ENCODE results near the gene MFSD11. TPM values are rescaled to one million over a fixed set of nuclear protein-coding genes. Genes with fewer than 3 reads are reported as not detected.
"Not testable (repeated sequence)": the region's sequence is repeated elsewhere in the genome, so short reads cannot be mapped to it uniquely, and the experiment has no call there.

MFSD11 gene
- total RNA-seq, 3 donors from 2014 or later: 14.6 to 16.6 (median 15.1) TPM

- ATAC-seq (peak; percentile 96 to 97), DNase-seq (peak; percentile 60)
- Mint-ChIP-seq H3K4me1 (ENCODE audit: low read depth) (peaks cover 24% of the 10 kb centered on the region), H3K36me3 (ENCODE audit: insufficient read depth) (peaks cover 27% of the 10 kb centered on the region), H3K4me3 (peak overlapping the region; percentile 78), H3K9me3 (no peaks in the 10 kb centered on the region), H3K27me3 (ENCODE audit: low read depth) (no peaks in the 10 kb centered on the region)
Observed at GRCh38 chr17:76772842-76773525, 35.1 kb downstream of the MFSD11 start.

GRCh38 chr17:76775021-76775600 lies 37.2 kb downstream of the MFSD11 start:
- ATAC-seq: no peak
- Mint-ChIP-seq H3K9me3 (no peaks in the 10 kb centered on the region), H3K4me3 (no peak overlapping the region), H3K27me3 (ENCODE audit: low read depth) (no peaks in the 10 kb centered on the region), H3K36me3 (ENCODE audit: insufficient read depth) (peaks cover 26% of the 10 kb centered on the region), H3K4me1 (ENCODE audit: low read depth) (peaks cover 24% of the 10 kb centered on the region)
- no peak for DNase-seq

GRCh38 chr17:76781056-76781982 lies 43.4 kb downstream of the MFSD11 start:
- no peak for ATAC-seq
- Mint-ChIP-seq H3K9me3 (no peaks in the 10 kb centered on the region), H3K27me3 (ENCODE audit: low read depth) (no peaks in the 10 kb centered on the region), H3K4me1 (ENCODE audit: low read depth) (no peaks in the 10 kb centered on the region), H3K36me3 (ENCODE audit: insufficient read depth) (peaks cover 14% of the 10 kb centered on the region), H3K4me3 (no peak overlapping the region)
- DNase-seq: no peak

GRCh38 chr17:76783146-76783545 lies 45.2 kb downstream of the MFSD11 start:
- ATAC-seq (no peak), DNase-seq (no peak)
- Mint-ChIP-seq H3K36me3 (ENCODE audit: insufficient read depth) (peaks cover 10% of the 10 kb centered on the region), H3K4me3 (no peak overlapping the region), H3K4me1 (ENCODE audit: low read depth) (no peaks in the 10 kb centered on the region), H3K27me3 (ENCODE audit: low read depth) (no peaks in the 10 kb centered on the region), H3K9me3 (no peaks in the 10 kb centered on the region)

- no peak for DNase-seq
- H3K4me3 Mint-ChIP-seq: no peak overlapping the region
- no peak for ATAC-seq
- no peaks in the 10 kb centered on the region for H3K9me3 Mint-ChIP-seq
- H3K36me3 Mint-ChIP-seq (ENCODE audit: insufficient read depth): peaks cover 6% of the 10 kb centered on the region
- H3K27me3 Mint-ChIP-seq (ENCODE audit: low read depth): no peaks in the 10 kb centered on the region
- no peaks in the 10 kb centered on the region for H3K4me1 Mint-ChIP-seq (ENCODE audit: low read depth)
Observed at GRCh38 chr17:76784926-76785325, 47.0 kb downstream of the MFSD11 start.

- not testable (repeated sequence) for H3K9me3 Mint-ChIP-seq; H3K36me3 Mint-ChIP-seq (ENCODE audit: insufficient read depth); H3K27me3 Mint-ChIP-seq (ENCODE audit: low read depth); ATAC-seq; DNase-seq; H3K4me3 Mint-ChIP-seq
- peaks cover 12% of the 10 kb centered on the region for H3K4me1 Mint-ChIP-seq (ENCODE audit: low read depth)
Observed at GRCh38 chr17:76787866-76788265, 49.9 kb downstream of the MFSD11 start.

GRCh38 chr17:76789235-76789788 lies 51.4 kb downstream of the MFSD11 start:
- Mint-ChIP-seq H3K36me3 (ENCODE audit: insufficient read depth) (peaks cover 7% of the 10 kb centered on the region), H3K4me1 (ENCODE audit: low read depth) (peaks cover 12% of the 10 kb centered on the region), H3K27me3 (ENCODE audit: low read depth) (no peaks in the 10 kb centered on the region), H3K4me3 (no peak overlapping the region), H3K9me3 (no peaks in the 10 kb centered on the region)
- ATAC-seq (no peak), DNase-seq (no peak)

GRCh38 chr17:76791053-76791980 lies 53.4 kb downstream of the MFSD11 start:
- Mint-ChIP-seq H3K36me3 (ENCODE audit: insufficient read depth) (peaks cover 4% of the 10 kb centered on the region), H3K4me1 (ENCODE audit: low read depth) (peaks cover 12% of the 10 kb centered on the region), H3K9me3 (no peaks in the 10 kb centered on the region), H3K27me3 (ENCODE audit: low read depth) (no peaks in the 10 kb centered on the region), H3K4me3 (peak overlapping the region; percentile 33)
- DNase-seq (peak; percentile 31), ATAC-seq (peak; percentile 77)

GRCh38 chr17:76792348-76792747 lies 54.4 kb downstream of the MFSD11 start:
- no peak overlapping the region for H3K4me3 Mint-ChIP-seq
- DNase-seq (no peak), ATAC-seq (no peak)
- no peaks in the 10 kb centered on the region for H3K27me3 Mint-ChIP-seq (ENCODE audit: low read depth)
- peaks cover 4% of the 10 kb centered on the region for H3K36me3 Mint-ChIP-seq (ENCODE audit: insufficient read depth)
- peaks cover 12% of the 10 kb centered on the region for H3K4me1 Mint-ChIP-seq (ENCODE audit: low read depth)
- H3K9me3 Mint-ChIP-seq: no peaks in the 10 kb centered on the region

GRCh38 chr17:76793775-76794174 lies 55.9 kb downstream of the MFSD11 start:
- ATAC-seq (no peak), DNase-seq (no peak)
- Mint-ChIP-seq H3K36me3 (ENCODE audit: insufficient read depth) (peaks cover 4% of the 10 kb centered on the region), H3K9me3 (no peaks in the 10 kb centered on the region), H3K27me3 (ENCODE audit: low read depth) (no peaks in the 10 kb centered on the region), H3K4me1 (ENCODE audit: low read depth) (peaks cover 12% of the 10 kb centered on the region), H3K4me3 (no peak overlapping the region)

- Mint-ChIP-seq H3K4me1 (ENCODE audit: low read depth) (peaks cover 11% of the 10 kb centered on the region), H3K36me3 (ENCODE audit: insufficient read depth) (peaks cover 4% of the 10 kb centered on the region), H3K9me3 (no peaks in the 10 kb centered on the region), H3K27me3 (ENCODE audit: low read depth) (no peaks in the 10 kb centered on the region), H3K4me3 (no peak overlapping the region)
- DNase-seq (no peak), ATAC-seq (no peak)
Observed at GRCh38 chr17:76796081-76796480, 58.2 kb downstream of the MFSD11 start.

- peaks cover 4% of the 10 kb centered on the region for H3K36me3 Mint-ChIP-seq (ENCODE audit: insufficient read depth)
- H3K9me3 Mint-ChIP-seq: no peaks in the 10 kb centered on the region
- H3K4me1 Mint-ChIP-seq (ENCODE audit: low read depth): peaks cover under 1% of the 10 kb centered on the region
- DNase-seq (no peak), ATAC-seq (no peak)
- no peak overlapping the region for H3K4me3 Mint-ChIP-seq
- H3K27me3 Mint-ChIP-seq (ENCODE audit: low read depth): no peaks in the 10 kb centered on the region
Observed at GRCh38 chr17:76797241-76797840, 59.4 kb downstream of the MFSD11 start.

GRCh38 chr17:76801706-76802105 lies 63.8 kb downstream of the MFSD11 start:
- Mint-ChIP-seq H3K36me3 (ENCODE audit: insufficient read depth) (no peaks in the 10 kb centered on the region), H3K27me3 (ENCODE audit: low read depth) (no peaks in the 10 kb centered on the region), H3K9me3 (no peaks in the 10 kb centered on the region)

More at GRCh38 chr17:76801706-76802105, 63.8 kb downstream of the MFSD11 start:
- H3K4me1 Mint-ChIP-seq (ENCODE audit: low read depth): no peaks in the 10 kb centered on the region
- DNase-seq: no peak
- H3K4me3 Mint-ChIP-seq: no peak overlapping the region
- no peak for ATAC-seq
